ENCODE measurements around the gene TEAD3. TPM values are rescaled to one million over a fixed set of nuclear protein-coding genes. Genes with fewer than 3 reads are reported as not detected.

TEAD3 gene
- total RNA-seq, 1 experiment from 2014 or later: 27.0 TPM

- Histone ChIP-seq H4K20me1 (ENCODE audit: control insufficient read depth, insufficient read depth, insufficient read length) (no peaks in the 10 kb centered on the region), H3K9ac (ENCODE audit: extremely low read depth, insufficient read length, low read length) (no peak overlapping the region), H3K23me2 (ENCODE audit: insufficient read length, low read depth, low read length, poor library complexity, severe bottlenecking) (no peaks in the 10 kb centered on the region), H3K79me2 (ENCODE audit: insufficient read depth, low read length) (no peaks in the 10 kb centered on the region), H3K27ac (ENCODE audit: insufficient read length, low read depth, low read length) (no peak overlapping the region), H4K8ac (replicated peaks; ENCODE audit: insufficient read length, low read depth, low read length) (no peak overlapping the region), H2BK15ac (ENCODE audit: low read depth, low read length) (no peak overlapping the region), H2AFZ (ENCODE audit: low read length) (no peak overlapping the region), H2AK5ac (ENCODE audit: insufficient read length, low read length) (no peak overlapping the region), H3K4me2 (ENCODE audit: insufficient read depth, insufficient read length, low read length) (no peak overlapping the region), H4K5ac (ENCODE audit: insufficient read length, low read depth, low read length) (no peak overlapping the region), H3T11ph (ENCODE audit: low read length) (no peak overlapping the region), H2BK12ac (ENCODE audit: insufficient read length, low read depth, low read length) (no peak overlapping the region), H2BK5ac (ENCODE audit: insufficient read length, low read length) (no peak overlapping the region), H2BK120ac (ENCODE audit: low read depth, low read length, poor library complexity, severe bottlenecking) (no peak overlapping the region), H2BK20ac (ENCODE audit: low read depth, low read length, poor library complexity, severe bottlenecking) (no peak overlapping the region), H3K4ac (ENCODE audit: low read depth, low read length) (no peak overlapping the region), H3K14ac (ENCODE audit: insufficient read depth, low read length) (no peak overlapping the region), H3K23ac (ENCODE audit: insufficient read length, low read depth, low read length) (no peak overlapping the region), H3K79me1 (ENCODE audit: insufficient read depth, low read depth, low read length, poor library complexity, severe bottlenecking) (no peaks in the 10 kb centered on the region), H4K91ac (ENCODE audit: insufficient read length, low read depth, low read length) (no peak overlapping the region), H3K27me3 (ENCODE audit: insufficient read depth, low read length) (no peaks in the 10 kb centered on the region), H3K4me1 (ENCODE audit: insufficient read depth, low read length) (peaks cover 7% of the 10 kb centered on the region; the same call in 1 of the 2 replicates), H3K56ac (ENCODE audit: insufficient read length, low read depth, low read length) (no peak overlapping the region), H3K9me3 (ENCODE audit: control insufficient read depth, low read depth, low read length) (no peaks in the 10 kb centered on the region), H3K18ac (ENCODE audit: insufficient read length, low read depth, low read length) (no peak overlapping the region)
- no peak for TF ChIP-seq CTCF (conservative IDR thresholded peaks at IDR 0.05)
- Mint-ChIP-seq H3K27ac (no peak overlapping the region), H3K36me3 (ENCODE audit: insufficient read depth in 1 of 3, low read depth in 3 of 3) (peaks cover 0 to 2% (median 0%) of the 10 kb centered on the region in 3 experiments; a peak in 1 of 7 replicates), H3K9me3 (no peaks in the 10 kb centered on the region), H3K4me3 (no peak overlapping the region), H3K4me1 (peaks cover 40 to 45% of the 10 kb centered on the region in 2 experiments), H3K27me3 (ENCODE audit: low read depth) (peaks cover 32% of the 10 kb centered on the region)
- DNase-seq: no peak
- no CpG with 5 or more reads among the region's 15 CpGs for WGBS (ENCODE audit: extremely low coverage, insufficient read length, low lambda C conversion rate)
These were observed 6.7 kb upstream of the TEAD3 start for GRCh38 chr6:35503534-35503933.
